Cardiac septum (tissue), 1 donor: ENCODE results near the gene LCE1C. TPM values are rescaled to one million over a fixed set of nuclear protein-coding genes. Genes with fewer than 3 reads are reported as not detected.

Experiments used
- DNase-seq: peaks from one replicate; pipeline ENCODE4 v3.0.0-alpha.2; 2020; ENCODE audit warnings: low spot score
- intact Hi-C: fragments of 100-400 bp; cut with DNase I; formaldehyde crosslinking; loops from one replicate; pipeline ENCODE4 v1.14.0; 2022
- total RNA-seq: library from RNA; stranded (reverse); fragmentation: NEBNext Ultra II Directional; extraction: Animal tissue kit (Norgen Biotek cat#: 25700); gene quantifications from one replicate; pipeline ENCODE4 v1.2.1, GENCODE V29; 2021
- donor health status: DM: no; HTN: no; CAD: no.

Gene LCE1C
- total RNA-seq, 1 donor from 2014 or later = not detected

DNA sequence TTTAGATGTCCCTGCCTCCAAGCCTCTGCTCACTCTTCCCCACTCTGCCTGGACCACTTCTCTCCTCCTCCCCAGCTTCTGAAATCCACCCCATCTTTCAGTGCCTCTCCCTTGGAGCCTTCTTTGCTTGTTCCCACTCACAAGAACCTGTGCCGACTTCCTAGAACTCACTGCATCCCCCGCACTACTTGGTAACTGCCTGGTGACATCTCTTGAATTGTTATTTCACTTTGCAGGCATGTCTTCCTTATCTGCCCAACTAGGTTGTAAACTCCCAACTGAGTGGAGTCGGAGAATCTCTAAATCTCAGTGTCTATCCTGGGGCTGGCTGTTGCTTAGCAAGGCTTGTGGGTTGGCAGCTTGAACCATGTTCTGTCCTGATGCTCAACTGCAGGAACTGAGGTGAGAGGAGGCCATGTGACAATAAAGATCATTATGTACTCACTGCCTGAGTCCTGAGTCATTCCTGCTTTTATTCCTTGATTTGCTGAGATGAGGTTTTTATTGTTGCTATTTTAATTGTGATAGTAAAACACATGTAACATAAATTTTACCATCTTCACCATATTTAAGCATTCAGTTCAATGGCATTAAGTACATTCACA lies 44.7 kb downstream of the LCE1C start:
- intact Hi-C loops = no loop called here
- no peak for DNase-seq

DNA sequence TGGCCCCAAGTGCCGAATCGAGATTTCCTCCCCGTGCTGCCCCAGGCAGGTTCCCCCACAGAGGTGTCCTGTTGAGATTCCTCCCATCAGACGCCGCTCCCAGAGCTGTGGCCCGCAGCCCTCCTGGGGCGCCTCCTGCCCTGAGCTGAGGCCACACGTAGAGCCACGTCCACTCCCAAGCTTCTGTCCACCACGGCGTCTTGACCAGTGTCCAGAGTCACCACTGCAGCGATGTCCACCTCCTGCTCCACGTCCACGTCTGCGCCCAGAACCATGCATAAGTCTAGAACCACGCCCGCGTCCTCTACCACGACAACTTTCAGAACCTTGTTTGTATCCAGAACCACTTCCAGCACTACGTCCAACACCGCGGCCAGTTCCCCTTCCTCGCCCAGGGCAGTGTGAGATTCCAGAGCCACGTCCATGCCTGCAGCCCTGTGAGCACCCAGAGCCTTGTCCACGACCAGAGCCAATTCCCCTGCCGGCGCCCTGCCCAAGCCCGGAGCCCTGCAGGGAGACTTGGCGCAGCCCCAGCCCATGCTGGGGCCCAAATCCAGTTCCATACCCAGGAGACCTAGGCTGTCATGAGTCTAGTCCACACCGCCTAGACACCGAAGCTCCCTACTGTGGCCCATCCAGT lies 45.8 kb downstream of the LCE1C start:
- intact Hi-C loops = no loop called here
- DNase-seq = no peak

DNA sequence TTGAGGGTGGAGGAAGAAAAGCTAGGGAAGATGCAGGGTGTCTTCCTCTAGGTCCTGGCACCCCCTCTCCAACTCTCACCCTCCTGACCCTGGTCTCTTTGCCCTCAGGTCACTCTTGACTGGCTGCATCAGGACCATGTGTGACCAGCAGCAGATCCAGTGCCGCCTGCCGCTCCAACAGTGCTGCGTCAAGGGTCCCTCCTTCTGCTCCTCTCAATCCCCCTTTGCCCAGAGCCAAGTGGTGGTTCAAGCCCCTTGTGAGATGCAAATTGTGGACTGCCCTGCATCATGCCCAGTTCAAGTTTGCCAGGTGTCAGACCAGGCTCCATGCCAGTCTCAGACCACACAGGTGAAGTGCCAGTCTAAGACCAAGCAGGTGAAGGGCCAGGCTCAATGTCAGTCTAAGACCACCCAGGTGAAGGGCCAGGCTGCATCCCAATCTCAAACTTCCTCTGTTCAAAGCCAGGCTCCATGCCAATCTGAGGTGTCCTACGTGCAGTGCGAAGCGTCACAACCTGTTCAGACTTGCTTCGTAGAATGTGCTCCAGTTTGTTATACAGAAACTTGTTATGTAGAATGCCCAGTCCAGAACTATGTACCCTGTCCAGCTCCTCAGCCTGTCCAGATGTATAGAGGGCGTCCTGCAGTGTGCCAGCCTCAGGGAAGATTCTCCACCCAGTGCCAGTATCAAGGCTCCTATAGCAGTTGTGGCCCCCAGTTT lies 46.8 kb downstream of the LCE1C start:
- DNase-seq = no peak
- intact Hi-C loops = no loop called here

GRCh38 chr1:152758636-152759035 lies 47.8 kb downstream of the LCE1C start:
- intact Hi-C loops = no loop called here
- no peak for DNase-seq

GRCh38 chr1:152757747-152758146 lies 48.7 kb downstream of the LCE1C start, which contains the start of gene KPRP:
Gene KPRP (plus strand): TSS chr1:152758025. CDS start chr1:152759589, 1,564 bp downstream.
- no peak for DNase-seq
- intact Hi-C loops = no loop called here

GRCh38 chr1:152756872-152757271 lies 49.6 kb downstream of the LCE1C start:
- DNase-seq = no peak
- intact Hi-C loops = no loop called here

Other genes with a start within 250 kb of the LCE1C start
- not detected for gene LCE3E, start 239.9 kb downstream of the LCE1C start, total RNA-seq
- gene LCE3D, start 226.1 kb downstream of the LCE1C start, total RNA-seq = not detected
- not detected for gene LCE3C, start 206.4 kb downstream of the LCE1C start, total RNA-seq
- gene LCE3B, start 192.8 kb downstream of the LCE1C start, total RNA-seq = not detected
- not detected for gene LCE3A, start 183.5 kb downstream of the LCE1C start, total RNA-seq
- not detected for gene LCE2D, start 143.3 kb downstream of the LCE1C start, total RNA-seq
- not detected for gene LCE2C, start 131.4 kb downstream of the LCE1C start, total RNA-seq
- not detected for gene LCE2B, start 120.5 kb downstream of the LCE1C start, total RNA-seq
- not detected for gene LCE2A, start 108.3 kb downstream of the LCE1C start, total RNA-seq
- gene LCE4A, start 98.5 kb downstream of the LCE1C start, total RNA-seq = not detected
- gene KPRP, start 48.6 kb downstream of the LCE1C start, total RNA-seq = not detected
- gene LCE1F, start 31.5 kb downstream of the LCE1C start, total RNA-seq = not detected
- not detected for gene LCE1E, start 20.4 kb downstream of the LCE1C start, total RNA-seq
- not detected for gene LCE1D, start 9.9 kb downstream of the LCE1C start, total RNA-seq
- not detected for gene LCE1B, start 5.3 kb upstream of the LCE1C start, total RNA-seq
- not detected for gene LCE1A, start 20.8 kb upstream of the LCE1C start, total RNA-seq
- gene LCE6A, start 36.2 kb upstream of the LCE1C start, total RNA-seq = not detected
- gene LCE7A, start 53.3 kb upstream of the LCE1C start, total RNA-seq = not detected
- gene SMCP, start 71.7 kb upstream of the LCE1C start, total RNA-seq = not detected
- not detected for gene IVL, start 101.9 kb upstream of the LCE1C start, total RNA-seq
- gene SPRR5, start 140.6 kb upstream of the LCE1C start, total RNA-seq = not detected
- not detected for gene SPRR4, start 164.0 kb upstream of the LCE1C start, total RNA-seq
- gene SPRR1A, start 177.4 kb upstream of the LCE1C start, total RNA-seq = not detected
- not detected for gene SPRR3, start 195.1 kb upstream of the LCE1C start, total RNA-seq
- gene SPRR1B, start 224.6 kb upstream of the LCE1C start, total RNA-seq = not detected
- not detected for gene SPRR2D, start 234.5 kb upstream of the LCE1C start, total RNA-seq